GM13977 (cell line): ENCODE data around the gene GRIP2.

Experiments used
- DNase-seq: peaks from one replicate; pipeline ENCODE4 v3.0.0; 2012; ENCODE audit warnings: low spot score
- in situ Hi-C: fragments of 300-500 bp; cut with MboI; formaldehyde crosslinking; loops from one replicate; pipeline ENCODE4 v1.12.0; 2022; ENCODE audit warnings: low sequenced_read_pairs, low pct_unique_long_range_greater_than_20kb, mixed read lengths, inconsistent platforms; ENCODE audit not compliant: unreplicated experiment
- TF ChIP-seq, protein P1 (sequence below): IDR thresholded peaks from 2 replicates; pipeline ENCODE4 v1.5.1; 2012; ENCODE audit warnings: mild to moderate bottlenecking, control low read depth; ENCODE audit not compliant: insufficient read depth; ENCODE audit errors: extremely low read depth, missing control alignments

GRIP2 gene

DNA sequence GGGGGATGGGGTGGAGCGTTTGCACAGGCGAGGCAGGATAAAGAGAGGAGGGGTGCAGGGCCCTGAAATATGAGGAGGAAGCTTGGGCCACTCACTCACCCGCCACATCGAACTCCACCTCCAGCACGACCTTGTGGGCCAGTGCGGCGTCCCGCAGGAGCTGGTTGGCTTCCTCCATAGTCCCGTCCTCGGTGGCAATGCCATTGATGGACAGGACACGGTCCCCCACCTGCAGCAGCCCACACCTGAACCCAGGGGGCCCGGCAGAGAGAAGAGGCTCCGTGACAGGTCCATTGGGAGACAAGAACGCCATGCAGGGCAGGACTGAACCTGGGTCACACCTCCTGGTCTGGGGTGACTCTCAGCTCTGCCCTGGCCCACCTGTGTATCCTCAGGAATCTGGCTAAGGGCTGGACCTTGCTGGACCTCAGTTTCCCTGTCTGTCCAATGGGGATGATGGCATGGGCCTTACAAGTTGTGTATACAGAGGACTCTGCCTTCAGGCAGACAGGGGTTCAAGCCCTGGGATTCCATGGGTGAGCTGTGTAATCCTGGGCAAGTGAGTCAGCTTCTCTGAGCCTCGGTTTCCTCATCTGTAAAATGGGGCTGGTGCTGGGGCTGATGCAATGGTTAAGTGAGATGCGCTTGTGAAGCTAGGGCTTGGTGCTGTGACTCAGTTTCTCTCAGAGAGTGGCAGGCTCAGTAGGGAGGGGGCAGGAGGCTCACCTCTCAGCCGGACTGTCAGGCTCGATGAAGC is 26.4 kb downstream of the GRIP2 start:
- in situ Hi-C loops: no loop called here
- no peak for DNase-seq
- TF ChIP-seq, protein P1, sequence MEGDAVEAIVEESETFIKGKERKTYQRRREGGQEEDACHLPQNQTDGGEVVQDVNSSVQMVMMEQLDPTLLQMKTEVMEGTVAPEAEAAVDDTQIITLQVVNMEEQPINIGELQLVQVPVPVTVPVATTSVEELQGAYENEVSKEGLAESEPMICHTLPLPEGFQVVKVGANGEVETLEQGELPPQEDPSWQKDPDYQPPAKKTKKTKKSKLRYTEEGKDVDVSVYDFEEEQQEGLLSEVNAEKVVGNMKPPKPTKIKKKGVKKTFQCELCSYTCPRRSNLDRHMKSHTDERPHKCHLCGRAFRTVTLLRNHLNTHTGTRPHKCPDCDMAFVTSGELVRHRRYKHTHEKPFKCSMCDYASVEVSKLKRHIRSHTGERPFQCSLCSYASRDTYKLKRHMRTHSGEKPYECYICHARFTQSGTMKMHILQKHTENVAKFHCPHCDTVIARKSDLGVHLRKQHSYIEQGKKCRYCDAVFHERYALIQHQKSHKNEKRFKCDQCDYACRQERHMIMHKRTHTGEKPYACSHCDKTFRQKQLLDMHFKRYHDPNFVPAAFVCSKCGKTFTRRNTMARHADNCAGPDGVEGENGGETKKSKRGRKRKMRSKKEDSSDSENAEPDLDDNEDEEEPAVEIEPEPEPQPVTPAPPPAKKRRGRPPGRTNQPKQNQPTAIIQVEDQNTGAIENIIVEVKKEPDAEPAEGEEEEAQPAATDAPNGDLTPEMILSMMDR: no peak

DNA sequence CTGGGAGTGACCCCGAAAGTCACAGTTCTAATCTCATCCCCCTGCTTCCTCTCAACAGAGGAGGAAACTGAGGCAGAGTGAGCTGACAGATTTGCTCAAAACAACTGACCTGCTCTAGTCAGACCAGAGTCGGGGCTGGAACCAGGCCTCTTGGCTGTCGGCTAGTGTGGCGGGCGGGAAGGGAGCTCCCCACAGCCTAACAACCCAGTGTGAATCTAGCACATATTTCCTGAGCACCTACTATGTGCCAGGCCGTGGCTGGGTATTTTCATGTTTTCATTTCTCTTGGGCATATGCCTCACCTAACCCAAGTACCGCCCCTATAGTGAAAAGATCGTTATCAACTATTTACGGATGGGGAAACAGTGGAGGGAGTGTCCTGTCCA is 27.2 kb downstream of the GRIP2 start:
- DNase-seq: no peak
- in situ Hi-C loops: no loop called here
- TF ChIP-seq, protein P1: no peak

DNA sequence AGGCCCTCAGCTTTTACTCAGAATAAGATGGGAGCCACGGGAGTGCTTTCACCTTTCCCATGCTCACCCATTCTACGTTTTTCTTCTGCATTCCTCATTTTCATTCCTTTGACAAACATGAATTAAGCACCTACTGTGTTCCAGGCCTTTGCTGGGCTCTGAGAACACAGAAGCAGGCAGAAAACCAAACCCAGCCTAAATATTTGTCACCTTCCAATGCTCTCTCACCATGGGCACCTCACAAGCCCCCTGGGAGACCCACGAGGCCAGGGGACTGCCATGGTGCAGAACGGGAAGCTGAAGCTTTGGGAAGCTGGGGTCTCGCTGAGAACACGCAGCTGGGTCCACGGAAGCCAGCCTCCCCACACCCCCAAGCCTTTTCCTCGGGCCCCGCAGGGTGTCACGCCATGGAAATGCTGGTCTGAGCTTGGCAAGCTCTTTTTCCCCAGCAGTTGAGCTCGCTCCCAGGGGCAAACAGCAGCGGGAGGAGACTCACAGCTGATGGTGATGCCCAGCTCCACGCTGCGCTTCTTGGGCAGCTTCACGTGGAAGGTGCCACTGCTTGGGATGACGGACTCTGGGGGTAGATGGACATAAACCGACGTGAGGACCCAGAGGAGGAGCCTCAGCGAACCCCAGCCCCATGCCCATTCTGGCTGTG is 27.7 kb downstream of the GRIP2 start:
- TF ChIP-seq, protein P1: no peak
- in situ Hi-C loops: no loop called here
- no peak for DNase-seq

DNA sequence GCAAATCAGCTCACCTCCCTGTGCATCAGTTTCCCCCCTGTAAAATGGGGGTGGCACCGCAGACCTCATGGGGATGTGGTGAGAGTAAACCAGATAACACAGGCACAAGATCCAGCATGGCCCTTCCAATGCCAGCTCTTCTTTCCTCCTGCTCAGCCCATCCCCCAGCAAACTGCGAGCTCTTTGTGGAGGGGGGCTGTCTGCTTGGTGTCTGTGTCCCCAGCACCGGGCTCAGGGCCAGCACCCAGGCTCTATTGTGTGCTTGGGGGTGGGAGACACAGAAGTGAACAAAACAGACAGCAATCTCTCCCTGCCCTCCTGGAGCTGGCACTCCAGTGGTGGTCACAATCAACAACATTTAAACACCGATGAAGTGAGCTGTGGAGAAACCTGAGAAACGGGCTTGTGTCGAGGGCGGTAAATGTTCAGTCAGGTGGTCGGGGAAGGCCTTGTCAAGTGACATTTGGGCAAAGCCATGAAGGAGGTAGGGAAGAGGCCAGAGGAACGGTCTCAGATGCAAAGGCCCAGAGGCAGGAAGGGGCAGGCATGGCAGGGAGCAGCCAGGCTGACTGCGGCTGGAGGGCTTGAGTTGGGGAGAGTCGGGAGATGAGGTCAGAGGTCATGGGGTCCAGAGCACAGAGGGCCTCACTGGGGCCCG is 28.4 kb downstream of the GRIP2 start:
- TF ChIP-seq, protein P1: no peak
- in situ Hi-C loops: no loop called here
- no peak for DNase-seq

DNA sequence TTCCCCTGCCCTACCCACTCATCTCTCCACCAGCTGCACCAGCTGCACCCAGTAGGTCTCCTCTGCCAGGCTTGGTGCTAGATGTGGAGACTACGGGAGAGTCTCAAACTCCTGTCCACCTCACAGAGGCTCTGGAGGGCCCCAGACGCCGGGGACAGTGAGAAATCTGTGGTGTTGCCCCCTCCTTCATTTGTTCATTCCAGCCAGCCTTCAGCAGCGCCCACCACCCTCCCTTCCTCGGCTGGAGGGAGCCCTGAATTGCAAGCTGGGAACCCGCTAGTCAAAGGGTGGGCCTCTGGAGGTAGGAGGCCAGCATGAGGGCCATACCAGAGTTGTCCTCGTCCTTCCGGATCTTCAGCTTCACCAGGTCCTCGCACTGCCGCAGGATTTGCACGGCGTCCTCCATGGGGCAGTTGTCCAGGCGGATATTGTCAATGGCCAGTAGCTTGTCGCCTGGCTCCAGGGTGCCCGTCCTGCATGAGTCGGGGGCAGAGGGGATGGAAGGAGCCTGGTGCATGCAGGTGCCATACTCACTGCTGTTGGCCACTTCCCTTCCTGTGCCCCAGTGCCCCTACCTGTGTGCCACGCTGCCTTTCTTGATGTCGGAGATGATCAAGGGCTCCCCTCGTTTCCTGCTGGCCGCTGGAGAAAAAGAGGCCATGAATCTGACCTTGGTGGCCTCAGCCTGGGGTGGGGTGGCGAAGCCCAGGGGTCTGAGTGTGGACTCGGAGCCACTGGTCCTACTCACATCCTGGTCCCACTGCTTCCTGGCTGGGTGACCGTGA is 29.1 kb downstream of the GRIP2 start:
- in situ Hi-C loops: no loop called here
- TF ChIP-seq, protein P1: no peak
- DNase-seq: no peak

DNA sequence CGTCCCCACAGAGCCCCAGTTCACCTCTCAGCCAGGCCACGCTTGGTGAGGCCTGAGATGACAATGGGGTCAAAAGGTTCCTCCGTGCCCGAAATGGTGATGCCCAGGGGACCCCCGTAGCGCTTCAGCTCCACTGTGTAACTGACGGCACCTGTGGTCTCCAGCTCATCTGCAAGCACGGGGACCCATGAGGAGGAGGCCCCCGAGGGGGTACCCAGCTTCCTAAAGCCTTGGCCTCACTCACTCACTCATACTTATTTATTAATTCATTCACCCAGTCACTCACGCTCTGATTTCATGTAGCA is 30.4 kb downstream of the GRIP2 start:
- in situ Hi-C loops: no loop called here
- TF ChIP-seq, protein P1: no peak
- DNase-seq: no peak
